Psoas muscle (tissue), 8 donors: Measurements from ENCODE around the gene FAHD1. TPM values are rescaled to one million over a fixed set of nuclear protein-coding genes. Genes with fewer than 3 reads are reported as not detected.

Source experiments
- ATAC-seq, 4 donors: fragments of 200-7000 bp; cut with Tn5 transposase; one replicate each; pipeline ENCODE4 v1.9.1; 2020; ENCODE audit warnings: moderate library complexity in 3 of 4, mild to moderate bottlenecking in 2 of 4
- DNase-seq, 2 donors: peaks; one replicate each; pipeline ENCODE4 v3.0.0-alpha.2; 2020
- H3K27ac ChIP-seq: fragments of 200-600 bp; one replicate; pipeline ENCODE4 v1.8.0; 2022
- H3K27me3 ChIP-seq, 3 donors: fragments of 200-600 bp in 1 of 3; one replicate each; pipeline versions ENCODE4 v1.6.1 to v1.8.0; 2013 to 2022; ENCODE audit warnings: low read length in 2 of 3, mild to moderate bottlenecking in 2 of 3, moderate library complexity in 1 of 3; ENCODE audit not compliant: insufficient read depth in 3 of 3
- H3K36me3 ChIP-seq, 2 donors: fragments of 200-600 bp in 1 of 2; one replicate each; pipeline versions ENCODE4 v1.6.1 to v1.8.0; 2013 to 2022; ENCODE audit warnings: low read depth in 1 of 2, mild to moderate bottlenecking in 1 of 2, moderate library complexity in 1 of 2; ENCODE audit not compliant: insufficient read depth in 1 of 2
- H3K4me1 ChIP-seq: fragments of 200-600 bp; one replicate; pipeline ENCODE4 v1.8.0; 2022
- H3K4me3 ChIP-seq: fragments of 200-600 bp; one replicate; pipeline ENCODE4 v1.8.0; 2022; ENCODE audit warnings: mild to moderate bottlenecking
- H3K9me3 ChIP-seq: fragments of 200-600 bp; one replicate; pipeline ENCODE4 v1.8.0; 2022
- WGBS, 3 donors: extraction: QIAGEN DNeasy Blood & Tissue Kit; methylation state at CpG; one replicate each; pipeline versions ENCODE4 v1.1.6 to v1.1.7; 2013; 5-methylcytosine and 5-hydroxymethylcytosine counted together
- intact Hi-C, 2 donors: fragments of 100-400 bp; cut with DNase I; formaldehyde crosslinking; loops; one replicate each; pipeline versions ENCODE4 v1.11.0 to v1.14.2; 2022
- polyA plus RNA-seq, 3 donors: library from polyadenylated mRNA; stranded (reverse); fragments of 200-250 nt; gene quantifications; one replicate each; pipeline ENCODE4 v1.2.3, GENCODE V29; 2013
- total RNA-seq, 4 donors: library from RNA; stranded (reverse); fragmentation: NEBNext Ultra II Directional in 2 of 4; extraction: Animal tissue kit (Norgen Biotek cat#: 25700) in 2 of 4; gene quantifications; one replicate each; pipeline versions ENCODE4 v1.2.1 to v1.2.4, GENCODE V29; 2021 to 2023
- TF ChIP-seq, protein P1 (sequence below): fragments of 200-600 bp; IDR thresholded peaks from one replicate; pipeline ENCODE4 v1.8.0; 2022; ENCODE audit warnings: antibody characterized with exemption
- donor health status: healthy with polysubstance abuse.
- donor health status: DM: no; HTN: no; CAD: no; lungs with moderate emphysema.
- donor health status: Bipolar disorder and iron deficiency.
- donor health status: healthy.
- donor health status: DM: yes; HTN: yes; CAD: no.
- donor health status: DM: no; HTN: no; CAD: no.
- donor health status: DM: no; HTN: no; CAD: no.
- donor health status: DM: yes; HTN: yes; CAD: no.

FAHD1 gene
- total and polyA plus RNA-seq, 7 donors: 23.2 to 63.8 (median 27.0) TPM

DNA sequence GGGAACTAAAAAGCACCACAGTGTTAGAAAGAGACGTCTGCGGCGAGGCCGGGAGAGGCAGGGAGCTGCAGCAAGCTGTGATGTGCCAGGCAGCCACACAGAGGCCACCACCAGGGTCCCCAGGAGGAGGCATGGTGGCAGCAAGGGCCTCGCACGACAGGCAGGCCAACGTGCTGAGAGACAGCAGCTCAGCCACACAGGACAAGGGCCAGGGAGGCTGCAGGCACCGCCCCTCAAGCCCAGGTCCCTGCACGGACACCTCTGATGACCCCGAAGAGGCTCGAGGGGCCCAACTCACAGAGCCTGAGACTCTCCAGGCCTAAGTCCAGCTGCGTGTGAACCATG is 6.1 kb upstream of the FAHD1 start:
- Histone ChIP-seq H3K4me1 (peaks cover 22% of the 10 kb centered on the region), H3K9me3 (no peaks in the 10 kb centered on the region), H3K27me3 (no peaks in the 10 kb centered on the region), H3K4me3 (no peak overlapping the region), H3K27ac (no peak overlapping the region), H3K36me3 (peaks cover 0 to 67% of the 10 kb centered on the region in 2 donors)
- TF ChIP-seq, protein P1, sequence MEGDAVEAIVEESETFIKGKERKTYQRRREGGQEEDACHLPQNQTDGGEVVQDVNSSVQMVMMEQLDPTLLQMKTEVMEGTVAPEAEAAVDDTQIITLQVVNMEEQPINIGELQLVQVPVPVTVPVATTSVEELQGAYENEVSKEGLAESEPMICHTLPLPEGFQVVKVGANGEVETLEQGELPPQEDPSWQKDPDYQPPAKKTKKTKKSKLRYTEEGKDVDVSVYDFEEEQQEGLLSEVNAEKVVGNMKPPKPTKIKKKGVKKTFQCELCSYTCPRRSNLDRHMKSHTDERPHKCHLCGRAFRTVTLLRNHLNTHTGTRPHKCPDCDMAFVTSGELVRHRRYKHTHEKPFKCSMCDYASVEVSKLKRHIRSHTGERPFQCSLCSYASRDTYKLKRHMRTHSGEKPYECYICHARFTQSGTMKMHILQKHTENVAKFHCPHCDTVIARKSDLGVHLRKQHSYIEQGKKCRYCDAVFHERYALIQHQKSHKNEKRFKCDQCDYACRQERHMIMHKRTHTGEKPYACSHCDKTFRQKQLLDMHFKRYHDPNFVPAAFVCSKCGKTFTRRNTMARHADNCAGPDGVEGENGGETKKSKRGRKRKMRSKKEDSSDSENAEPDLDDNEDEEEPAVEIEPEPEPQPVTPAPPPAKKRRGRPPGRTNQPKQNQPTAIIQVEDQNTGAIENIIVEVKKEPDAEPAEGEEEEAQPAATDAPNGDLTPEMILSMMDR: no peak
- ATAC-seq: no peak
- intact Hi-C loops: no loop called here
- 85 to 89% (median 87%) methylated on average over 12 of the region's 12 CpGs for WGBS, 3 donors
- no peak for DNase-seq

GRCh38 chr16:1821861-1822611 is 5.0 kb upstream of the FAHD1 start:
- Histone ChIP-seq H3K4me3 (no peak overlapping the region), H3K9me3 (no peaks in the 10 kb centered on the region), H3K4me1 (peaks cover 22% of the 10 kb centered on the region), H3K27ac (no peak overlapping the region), H3K36me3 (peaks cover 0 to 57% of the 10 kb centered on the region in 2 donors), H3K27me3 (no peaks in the 10 kb centered on the region)
- no peak for ATAC-seq
- WGBS, 3 donors: 89 to 96% (median 91%) methylated on average over 16 to 24 of the region's 24 CpGs
- intact Hi-C loops: no loop called here
- DNase-seq: no peak
- TF ChIP-seq, protein P1: no peak

DNA sequence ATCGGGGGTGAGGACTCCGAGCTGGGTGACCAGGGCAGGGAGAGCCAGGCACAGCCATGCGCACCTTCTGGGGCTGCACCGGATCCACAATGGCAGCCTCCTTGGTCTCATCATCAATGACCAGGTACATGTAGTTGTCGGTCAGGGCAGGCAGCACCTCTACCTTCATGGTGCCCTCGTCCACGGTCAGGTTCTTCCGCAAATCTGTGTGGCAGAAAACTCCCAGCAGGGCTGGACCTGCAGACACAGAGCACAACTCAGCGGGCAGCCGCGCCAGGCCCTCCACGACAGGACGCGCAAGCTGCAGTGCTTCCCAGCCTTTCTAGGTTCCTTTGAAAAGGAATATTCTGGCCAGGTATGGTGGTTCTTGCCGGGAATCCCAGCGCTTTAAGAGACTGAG is 4.2 kb upstream of the FAHD1 start:
- DNase-seq: no peak
- peaks cover 0 to 53% of the 10 kb centered on the region in 2 donors for H3K36me3 ChIP-seq
- ATAC-seq: no peak
- 91 to 94% (median 93%) methylated on average over 16 of the region's 16 CpGs for WGBS, 3 donors
- no peak overlapping the region for H3K27ac ChIP-seq
- intact Hi-C loops: no loop called here
- TF ChIP-seq, protein P1: no peak
- no peaks in the 10 kb centered on the region for H3K9me3 ChIP-seq
- no peaks in the 10 kb centered on the region for H3K27me3 ChIP-seq
- peaks cover 24% of the 10 kb centered on the region for H3K4me1 ChIP-seq
- no peak overlapping the region for H3K4me3 ChIP-seq

- H3K27me3 ChIP-seq: no peaks in the 10 kb centered on the region
- H3K4me1 ChIP-seq: peaks cover 34% of the 10 kb centered on the region
- no peak overlapping the region for H3K4me3 ChIP-seq
- no peak for ATAC-seq
- no peak overlapping the region for H3K27ac ChIP-seq
- no peaks in the 10 kb centered on the region for H3K9me3 ChIP-seq
- H3K36me3 ChIP-seq: peaks cover 0 to 49% of the 10 kb centered on the region in 2 donors
- intact Hi-C loops: no loop called here
- DNase-seq: no peak
- 45 to 60% (median 56%) methylated on average over 9 of the region's 9 CpGs for WGBS, 3 donors
- TF ChIP-seq, protein P1: no peak
Measured at GRCh38 chr16:1823821-1824220, 3.2 kb upstream of the FAHD1 start.
